Keratinocyte (primary cell): ENCODE data around the gene PSME3. TPM values are rescaled to one million over a fixed set of nuclear protein-coding genes. Genes with fewer than 3 reads are reported as not detected.
"Not testable (repeated sequence)": the region's sequence is repeated elsewhere in the genome, so short reads cannot be mapped to it uniquely, and the experiment has no call there.

Experiments used
- DNase-seq: peaks from one replicate; pipeline ENCODE4 v3.0.0-alpha.2; 2011; ENCODE audit warnings: low read depth, missing footprints, low spot score
- FAIRE-seq: peaks from 2 replicates; lab custom pipeline; 2011; peaks lifted over from hg19 to GRCh38; lab: Jason Lieb, UNC
- H2AFZ ChIP-seq: 2 replicates; pipeline ENCODE4 v1.6.0; 2012; ENCODE audit warnings: low read length, control low read depth, inconsistent platforms; ENCODE audit not compliant: control insufficient read depth
- H3K27ac ChIP-seq: 2 replicates; pipeline ENCODE4 v1.5.1; 2011; ENCODE audit warnings: low read length; ENCODE audit not compliant: control insufficient read depth, insufficient read depth
- H3K27me3 ChIP-seq: 3 replicates; pipeline ENCODE4 v1.6.0; 2011; ENCODE audit warnings: low read length; ENCODE audit not compliant: control insufficient read depth, insufficient read depth; ENCODE audit errors: extremely low read depth
- H3K36me3 ChIP-seq, 2 experiments: 2 replicates in 1 of 2; 3 replicates in 1 of 2; pipeline ENCODE4 v1.5.1; 2011; ENCODE audit warnings: low read length in 2 of 2, mild to moderate bottlenecking in 1 of 2; ENCODE audit not compliant: control insufficient read depth in 2 of 2, insufficient read depth in 2 of 2; ENCODE audit errors: extremely low read depth in 1 of 2
- H3K4me1 ChIP-seq: 3 replicates; pipeline ENCODE4 v1.5.1; 2011; ENCODE audit warnings: low read length; ENCODE audit not compliant: control insufficient read depth, insufficient read depth; ENCODE audit errors: extremely low read depth
- H3K4me2 ChIP-seq: 3 replicates; pipeline ENCODE4 v1.6.0; 2011; ENCODE audit warnings: low read depth, low read length; ENCODE audit not compliant: control insufficient read depth, insufficient read depth; ENCODE audit errors: extremely low read depth
- H3K4me3 ChIP-seq, 3 experiments: fragments of 200-600 bp in 1 of 3; sonication (generic) in 1 of 3; 2 replicates in 2 of 3; 3 replicates in 1 of 3; pipeline ENCODE4 v1.5.1; 2011 to 2016; ENCODE audit warnings: low read length in 3 of 3, mild to moderate bottlenecking in 3 of 3, control low read depth in 2 of 3, inconsistent platforms in 1 of 3, low read depth in 1 of 3, mixed read lengths in 1 of 3, mixed run types in 1 of 3, moderate library complexity in 1 of 3; ENCODE audit not compliant: control insufficient read depth in 2 of 3, insufficient read depth in 2 of 3; ENCODE audit errors: extremely low read depth in 1 of 3
- H3K79me2 ChIP-seq: 2 replicates; pipeline ENCODE4 v1.6.0; 2012; ENCODE audit warnings: low read length; ENCODE audit not compliant: control insufficient read depth, insufficient read depth
- H3K9ac ChIP-seq: 3 replicates; pipeline ENCODE4 v1.6.0; 2011; ENCODE audit warnings: low read length; ENCODE audit not compliant: control insufficient read depth, insufficient read depth; ENCODE audit errors: extremely low read depth
- H3K9me1 ChIP-seq: 3 replicates; pipeline ENCODE4 v1.6.0; 2011; ENCODE audit warnings: low read length; ENCODE audit not compliant: control insufficient read depth, insufficient read depth; ENCODE audit errors: extremely low read depth
- H3K9me3 ChIP-seq: 2 replicates; pipeline ENCODE4 v1.5.1; 2012; ENCODE audit warnings: low read depth, low read length; ENCODE audit not compliant: control insufficient read depth
- H4K20me1 ChIP-seq: 3 replicates; pipeline ENCODE4 v1.6.0; 2011; ENCODE audit warnings: low read length; ENCODE audit not compliant: control insufficient read depth, insufficient read depth; ENCODE audit errors: extremely low read depth
- CTCF ChIP-seq, 3 experiments: IDR thresholded peaks in 1 of 3; conservative IDR thresholded peaks in 1 of 3; optimal IDR thresholded peaks in 1 of 3; 2 replicates in 2 of 3; 3 replicates in 1 of 3; pipeline versions ENCODE3 to v1.5.1; 2011; ENCODE audit warnings: low read length in 3 of 3, mild to moderate bottlenecking in 3 of 3, moderate library complexity in 2 of 3, control low read depth in 1 of 3, inconsistent platforms in 1 of 3; ENCODE audit not compliant: insufficient read depth in 2 of 3; ENCODE audit errors: extremely low read depth in 1 of 3
- EZH2 ChIP-seq: IDR thresholded peaks from one replicate; pipeline ENCODE4 v1.6.1; 2012; ENCODE audit warnings: inconsistent platforms, mild to moderate bottlenecking, low read length, moderate library complexity
- dilution Hi-C: fragments of 300-500 bp; cut with MboI; formaldehyde crosslinking; loops from one replicate; pipeline ENCODE4 v1.7.0; 2020; ENCODE audit warnings: low sequenced_read_pairs; ENCODE audit not compliant: extremely low pct_ligation_motif_present
- polyA plus RNA-seq, 5 experiments: library from polyadenylated mRNA; depleted of rRNA in 3 of 5; stranded (reverse) in 3 of 5; stranded (forward) in 1 of 5; unstranded in 1 of 5; fragments of >200 nt; gene quantifications; 1 replicate in 1 of 5; 2 replicates in 3 of 5; 3 replicates in 1 of 5; pipeline versions ENCODE4 v1.2.1 to v1.2.3, GENCODE V29; 2011 to 2012; ENCODE audit warnings: missing spikeins in 2 of 5, low read depth in 1 of 5, low replicate concordance in 1 of 5

Gene PSME3
- polyA plus RNA-seq, 1 donor (not counting 4 experiments of a cell fraction or from before 2014, with no cell fraction given): 190 TPM

- Histone ChIP-seq H3K4me3 (no peak overlapping the region), H3K36me3 (no peaks in the 10 kb centered on the region), H3K4me2 (no peak overlapping the region), H3K79me2 (no peaks in the 10 kb centered on the region), H4K20me1 (no peaks in the 10 kb centered on the region), H3K4me1 (no peaks in the 10 kb centered on the region), H3K27me3 (no peaks in the 10 kb centered on the region), H3K9ac (no peak overlapping the region), H3K9me3 (no peaks in the 10 kb centered on the region), H2AFZ (no peak overlapping the region), H3K27ac (no peak overlapping the region), H3K9me1 (no peaks in the 10 kb centered on the region)
- dilution Hi-C loops: no loop called here
- FAIRE-seq (no peak), DNase-seq (no peak)
- TF ChIP-seq EZH2: no peak
- TF ChIP-seq CTCF (optimal IDR thresholded peaks at IDR 0.05 in 1 of 3, IDR thresholded peaks at IDR 0.05 in 1 of 3, conservative IDR thresholded peaks at IDR 0.05 in 1 of 3; ENCODE audit: extremely low read depth in 1 of 3, insufficient read depth in 2 of 3, low read length in 3 of 3): no peak
Observed at GRCh38 chr17:42855048-42855596, 21.9 kb downstream of the PSME3 start.

GRCh38 chr17:42856093-42856492, 22.9 kb downstream of the PSME3 start:
- H3K4me3 ChIP-seq, dilution Hi-C loops, H3K9ac ChIP-seq, H3K27ac ChIP-seq, DNase-seq, H3K27me3 ChIP-seq, H3K79me2 ChIP-seq, H3K9me1 ChIP-seq, H3K4me1 ChIP-seq, H3K4me2 ChIP-seq, H3K36me3 ChIP-seq, FAIRE-seq, H4K20me1 ChIP-seq, H3K9me3 ChIP-seq, H2AFZ ChIP-seq: not testable (repeated sequence)

DNA sequence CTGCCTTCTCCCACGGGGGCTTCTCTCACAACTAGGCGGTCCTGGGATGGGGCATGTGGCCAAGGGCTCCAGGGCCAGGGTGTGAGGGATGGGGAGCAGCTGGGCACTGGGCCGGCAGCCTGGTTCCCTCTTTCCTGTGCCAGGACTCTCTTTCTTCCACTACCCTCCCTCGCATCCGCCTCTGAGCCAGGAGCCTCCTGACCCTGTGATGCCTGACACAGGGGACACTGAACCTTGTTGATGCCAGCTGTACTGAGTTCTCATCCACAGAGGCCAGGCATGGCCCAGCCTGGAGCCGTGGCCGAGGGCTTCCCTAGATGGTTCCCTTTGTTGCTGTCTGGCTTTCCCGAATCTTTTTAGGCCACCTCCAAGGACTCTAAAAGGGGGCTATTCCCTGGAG, 23.3 kb downstream of the PSME3 start:
- H3K4me1 ChIP-seq, H3K4me2 ChIP-seq, H3K79me2 ChIP-seq, FAIRE-seq, H3K4me3 ChIP-seq, H3K9me3 ChIP-seq, H3K27ac ChIP-seq, H4K20me1 ChIP-seq, DNase-seq, dilution Hi-C loops, H2AFZ ChIP-seq, H3K36me3 ChIP-seq, H3K9me1 ChIP-seq, H3K9ac ChIP-seq, H3K27me3 ChIP-seq: not testable (repeated sequence)
